ENCODE measurements around the gene ZPR1. TPM values are rescaled to one million over a fixed set of nuclear protein-coding genes. Genes with fewer than 3 reads are reported as not detected.
"Not testable (repeated sequence)": the region's sequence is repeated elsewhere in the genome, so short reads cannot be mapped to it uniquely, and the experiment has no call there.

The ZPR1 gene
- total and polyA plus RNA-seq, 12 donors = 10.5 to 63.6 (median 28.1) TPM

DNA sequence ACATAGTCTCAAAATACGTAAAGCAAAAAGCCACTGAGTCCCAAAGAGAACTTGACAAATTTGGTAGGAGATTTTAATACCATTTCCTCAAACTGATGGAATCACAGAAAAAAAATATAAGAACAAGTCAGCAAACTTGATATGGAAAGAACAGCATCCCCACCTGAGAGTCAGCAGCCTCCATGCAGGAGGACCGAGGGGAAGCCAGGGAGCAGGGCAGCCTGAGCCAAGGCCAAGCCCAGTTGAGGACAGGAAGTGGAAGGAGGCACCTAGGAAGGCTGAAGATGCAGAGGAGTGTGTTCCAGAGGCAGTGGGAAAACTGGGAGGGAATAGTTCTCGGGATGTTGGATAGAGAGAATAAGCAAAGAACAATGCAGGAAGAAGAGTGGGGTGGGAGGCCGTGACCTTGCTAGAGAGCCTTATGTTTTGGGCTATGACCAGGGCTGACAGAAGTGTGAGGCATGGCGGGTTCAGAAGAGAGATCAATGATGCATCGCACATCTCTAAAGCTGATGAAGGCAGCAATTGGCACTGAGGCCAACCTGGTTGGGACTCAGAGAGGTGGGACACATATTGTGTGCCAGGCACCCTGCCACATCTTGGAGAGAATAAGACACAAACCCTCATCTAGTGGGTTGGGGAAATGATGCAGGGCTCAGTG lies 19.9 kb upstream of the ZPR1 start:
- no peak overlapping the region for H3K27ac ChIP-seq
- no peak for DNase-seq
- WGBS, 4 donors = 86 to 90% (median 89%) methylated on average over 6 of the region's 6 CpGs
- intact Hi-C loops (cut with DNase I) = no loop called here
- H3K9me3 ChIP-seq (replicated peaks in 1 of 3) = no peaks in the 10 kb centered on the region
- H3K36me3 ChIP-seq (replicated peaks in 1 of 2) = no peaks in the 10 kb centered on the region
- no peaks in the 10 kb centered on the region for H3K4me1 ChIP-seq (replicated peaks in 1 of 2)
- H3K27me3 ChIP-seq = no peaks in the 10 kb centered on the region
- H3K4me3 ChIP-seq = no peak overlapping the region
- TF ChIP-seq, protein P1, sequence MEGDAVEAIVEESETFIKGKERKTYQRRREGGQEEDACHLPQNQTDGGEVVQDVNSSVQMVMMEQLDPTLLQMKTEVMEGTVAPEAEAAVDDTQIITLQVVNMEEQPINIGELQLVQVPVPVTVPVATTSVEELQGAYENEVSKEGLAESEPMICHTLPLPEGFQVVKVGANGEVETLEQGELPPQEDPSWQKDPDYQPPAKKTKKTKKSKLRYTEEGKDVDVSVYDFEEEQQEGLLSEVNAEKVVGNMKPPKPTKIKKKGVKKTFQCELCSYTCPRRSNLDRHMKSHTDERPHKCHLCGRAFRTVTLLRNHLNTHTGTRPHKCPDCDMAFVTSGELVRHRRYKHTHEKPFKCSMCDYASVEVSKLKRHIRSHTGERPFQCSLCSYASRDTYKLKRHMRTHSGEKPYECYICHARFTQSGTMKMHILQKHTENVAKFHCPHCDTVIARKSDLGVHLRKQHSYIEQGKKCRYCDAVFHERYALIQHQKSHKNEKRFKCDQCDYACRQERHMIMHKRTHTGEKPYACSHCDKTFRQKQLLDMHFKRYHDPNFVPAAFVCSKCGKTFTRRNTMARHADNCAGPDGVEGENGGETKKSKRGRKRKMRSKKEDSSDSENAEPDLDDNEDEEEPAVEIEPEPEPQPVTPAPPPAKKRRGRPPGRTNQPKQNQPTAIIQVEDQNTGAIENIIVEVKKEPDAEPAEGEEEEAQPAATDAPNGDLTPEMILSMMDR (IDR thresholded peaks at IDR 0.05) = no peak
- TF ChIP-seq POLR2A (IDR thresholded peaks at IDR 0.05) = no peak

DNA sequence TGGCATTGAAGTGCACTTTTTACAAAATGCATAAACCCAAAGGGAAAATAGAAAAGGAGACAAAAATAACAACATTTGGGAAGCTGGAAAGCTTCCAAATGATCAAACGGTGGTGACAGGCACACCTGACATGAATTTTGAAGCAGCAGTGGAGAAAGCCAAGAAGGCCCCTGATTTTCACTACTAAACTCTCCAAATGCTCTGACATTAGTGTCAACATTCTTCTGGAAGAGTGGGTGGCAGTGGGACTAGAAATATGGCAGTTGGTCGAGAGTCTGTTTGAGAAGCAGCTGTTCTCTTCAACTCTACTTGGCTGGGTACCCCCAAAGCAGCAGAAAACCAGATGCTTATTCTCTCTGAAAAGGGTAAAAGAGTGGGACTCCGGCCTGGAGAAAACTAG lies 16.2 kb upstream of the ZPR1 start:
- Histone ChIP-seq H3K4me1 (replicated peaks in 1 of 2) (no peaks in the 10 kb centered on the region), H3K4me3 (no peak overlapping the region), H3K9me3 (replicated peaks in 1 of 3) (no peaks in the 10 kb centered on the region), H3K27ac (no peak overlapping the region), H3K36me3 (replicated peaks in 1 of 2) (no peaks in the 10 kb centered on the region), H3K27me3 (peaks cover 6% of the 10 kb centered on the region)
- TF ChIP-seq POLR2A (IDR thresholded peaks at IDR 0.05) = no peak
- TF ChIP-seq, protein P1 (IDR thresholded peaks at IDR 0.05) = no peak
- intact Hi-C loops (cut with DNase I) = no loop called here
- no peak for DNase-seq
- WGBS, 4 donors = 53 to 70% (median 67%) methylated on average over 3 of the region's 3 CpGs

DNA sequence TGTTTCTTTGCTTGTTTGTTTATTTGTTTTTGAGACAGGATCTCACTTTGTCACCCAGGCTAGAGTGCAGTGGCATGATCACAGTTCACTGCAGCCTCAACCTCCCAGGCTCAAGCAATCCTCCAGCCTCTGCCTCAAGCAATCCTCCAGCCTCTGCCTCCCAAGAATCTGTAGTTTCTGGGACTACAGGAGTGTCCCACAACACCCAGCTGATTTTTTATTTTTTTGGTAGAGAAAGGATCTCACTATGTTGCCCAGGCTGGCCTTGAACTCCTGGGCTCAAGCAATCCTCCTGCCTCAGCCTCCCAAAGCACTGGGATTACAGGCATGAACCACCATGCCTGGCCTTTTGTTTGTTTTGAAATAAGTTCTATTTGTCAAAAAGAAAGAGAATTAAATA lies 13.8 kb upstream of the ZPR1 start:
- H3K27ac ChIP-seq; H3K4me1 ChIP-seq (replicated peaks in 1 of 2); DNase-seq; H3K4me3 ChIP-seq; H3K36me3 ChIP-seq (replicated peaks in 1 of 2); H3K27me3 ChIP-seq; intact Hi-C loops (cut with DNase I); H3K9me3 ChIP-seq (replicated peaks in 1 of 3): not testable (repeated sequence)

GRCh38 chr11:116800610-116801009 lies 12.8 kb upstream of the ZPR1 start:
- no peak for DNase-seq
- WGBS, 4 donors = 85 to 98% (median 95%) methylated on average over 2 of the region's 2 CpGs
- no peak overlapping the region for H3K27ac ChIP-seq
- H3K4me3 ChIP-seq = no peak overlapping the region
- TF ChIP-seq POLR2A (IDR thresholded peaks at IDR 0.05) = no peak
- TF ChIP-seq, protein P1 (IDR thresholded peaks at IDR 0.05) = no peak
- H3K9me3 ChIP-seq (replicated peaks in 1 of 3) = no peaks in the 10 kb centered on the region
- H3K36me3 ChIP-seq (replicated peaks in 1 of 2) = no peaks in the 10 kb centered on the region
- intact Hi-C loops (cut with DNase I) = no loop called here
- H3K4me1 ChIP-seq (replicated peaks in 1 of 2) = no peaks in the 10 kb centered on the region
- peaks cover 6% of the 10 kb centered on the region for H3K27me3 ChIP-seq

DNA sequence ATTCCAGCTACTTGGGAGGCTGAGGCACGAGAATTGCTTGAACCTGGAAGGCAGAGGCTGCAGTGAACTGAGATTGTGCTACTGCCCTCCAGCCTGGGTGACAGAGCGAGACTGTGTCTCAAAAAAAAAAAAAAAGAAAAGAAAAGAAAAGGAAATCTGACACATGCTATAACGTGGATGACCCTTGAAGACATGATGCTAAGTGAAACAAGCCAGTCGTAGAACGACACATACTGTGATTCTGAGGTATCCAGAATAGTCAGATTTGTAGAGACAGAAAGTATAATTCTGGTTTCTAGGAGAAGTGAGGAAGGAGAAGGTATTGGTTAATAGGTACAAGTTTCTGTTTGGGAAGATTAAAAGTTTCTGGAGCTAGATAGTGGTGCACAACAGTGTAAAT lies 10.5 kb upstream of the ZPR1 start:
- H3K36me3 ChIP-seq (replicated peaks in 1 of 2) = no peaks in the 10 kb centered on the region
- no peak overlapping the region for H3K27ac ChIP-seq
- intact Hi-C loops (cut with DNase I) = loop anchor here in 1 of 2 donors (10.0 kb wide), 1 partner anchor 306 kb away; no protein-coding TSS in a partner anchor
- peaks cover 6% of the 10 kb centered on the region for H3K27me3 ChIP-seq
- no peak overlapping the region for H3K4me3 ChIP-seq
- H3K4me1 ChIP-seq (replicated peaks in 1 of 2) = no peaks in the 10 kb centered on the region
- TF ChIP-seq, protein P1 (IDR thresholded peaks at IDR 0.05) = no peak
- TF ChIP-seq POLR2A (IDR thresholded peaks at IDR 0.05) = no peak
- WGBS, 4 donors = 74 to 84% (median 82%) methylated on average over 5 of the region's 5 CpGs
- H3K9me3 ChIP-seq (replicated peaks in 1 of 3) = no peaks in the 10 kb centered on the region
- no peak for DNase-seq

Data from adrenal gland (tissue), 12 donors.